Epithelial cell of prostate (primary cell): ENCODE data around the gene ANKRD44.
A peak's percentile ranks its signal among the peaks of the same experiment; 100 is the strongest.
"Not testable (repeated sequence)": the region's sequence is repeated elsewhere in the genome, so short reads cannot be mapped to it uniquely, and the experiment has no call there.

Experiments
- DNase-seq: peaks from one replicate; pipeline ENCODE4 v3.0.0-alpha.2; 2011; ENCODE audit warnings: low read depth, low spot score
- H3K27ac ChIP-seq: fragments of 450-650 bp; 2 replicates; pipeline ENCODE4 v1.5.1; 2017; ENCODE audit warnings: mild to moderate bottlenecking

ANKRD44 gene

GRCh38 chr2:197011801-197012641 lies 298.6 kb downstream of the ANKRD44 start:
- H3K27ac ChIP-seq, result no peak overlapping the region
- no peak for DNase-seq

- DNase-seq, result no peak
- H3K27ac ChIP-seq, result no peak overlapping the region
Observed at GRCh38 chr2:197011021-197011417, 299.6 kb downstream of the ANKRD44 start.

GRCh38 chr2:197010200-197011020 lies 300.2 kb downstream of the ANKRD44 start:
- no peak for DNase-seq
- no peak overlapping the region for H3K27ac ChIP-seq

GRCh38 chr2:197008741-197009341 lies 301.7 kb downstream of the ANKRD44 start:
- not testable (repeated sequence) for DNase-seq
- H3K27ac ChIP-seq, result peak overlapping the region; percentile 53

GRCh38 chr2:197007716-197008628 lies 302.6 kb downstream of the ANKRD44 start:
- peak; percentile 43 for DNase-seq
- peak overlapping the region; percentile 53 for H3K27ac ChIP-seq

GRCh38 chr2:197001921-197002320 lies 308.7 kb downstream of the ANKRD44 start:
- H3K27ac ChIP-seq, result no peak overlapping the region
- DNase-seq, result no peak

GRCh38 chr2:196995757-196996314 lies 314.7 kb downstream of the ANKRD44 start:
- no peak overlapping the region for H3K27ac ChIP-seq
- no peak for DNase-seq

- DNase-seq, result no peak
- no peak overlapping the region for H3K27ac ChIP-seq
Observed at GRCh38 chr2:196994764-196995163, 315.8 kb downstream of the ANKRD44 start.

- DNase-seq, result no peak
- H3K27ac ChIP-seq, result no peak overlapping the region
Observed at GRCh38 chr2:196993617-196994016, 317.0 kb downstream of the ANKRD44 start.

GRCh38 chr2:196992466-196992865 lies 318.1 kb downstream of the ANKRD44 start:
- H3K27ac ChIP-seq, result peak overlapping the region; percentile 9

GRCh38 chr2:196990788-196991461 lies 319.7 kb downstream of the ANKRD44 start:
- no peak for DNase-seq
- H3K27ac ChIP-seq, result no peak overlapping the region

More at GRCh38 chr2:196992466-196992865, 318.1 kb downstream of the ANKRD44 start:
- DNase-seq, result no peak

GRCh38 chr2:196990092-196990491 lies 320.5 kb downstream of the ANKRD44 start:
- DNase-seq, result no peak
- no peak overlapping the region for H3K27ac ChIP-seq

GRCh38 chr2:196989496-196989895 lies 321.1 kb downstream of the ANKRD44 start:
- no peak overlapping the region for H3K27ac ChIP-seq
- no peak for DNase-seq

GRCh38 chr2:196988639-196989038 lies 321.9 kb downstream of the ANKRD44 start:
- no peak for DNase-seq
- H3K27ac ChIP-seq, result peak overlapping the region; percentile 86

- peak; percentile 87 for DNase-seq
- peak overlapping the region; percentile 86 for H3K27ac ChIP-seq
Observed at GRCh38 chr2:196987649-196988364, 322.8 kb downstream of the ANKRD44 start.

- H3K27ac ChIP-seq, result peak overlapping the region; percentile 86
- DNase-seq, result no peak
Observed at GRCh38 chr2:196987298-196987648, 323.3 kb downstream of the ANKRD44 start.

- DNase-seq, result no peak
- no peak overlapping the region for H3K27ac ChIP-seq
Observed at GRCh38 chr2:196985511-196986183, 324.9 kb downstream of the ANKRD44 start.

GRCh38 chr2:196984903-196985302 lies 325.7 kb downstream of the ANKRD44 start:
- DNase-seq, result no peak
- no peak overlapping the region for H3K27ac ChIP-seq
